Gastroesophageal sphincter (tissue), 4 donors: ENCODE measurements around the gene LY6G5C. TPM values are rescaled to one million over a fixed set of nuclear protein-coding genes. Genes with fewer than 3 reads are reported as not detected.

ENCODE experiments used
- ATAC-seq: fragments of 150-250 bp; one replicate; pipeline ENCODE4 v1.9.1; 2016; ENCODE audit warnings: mild to moderate bottlenecking, moderate library complexity
- H3K27ac ChIP-seq, 4 donors: fragments of 200-600 bp; sonication (generic) in 3 of 4; 1 replicate in 3 of 4; 2 replicates in 1 of 4; pipeline ENCODE4 v1.5.1; 2016 to 2019
- H3K27me3 ChIP-seq: fragments of 200-600 bp; sonication (generic); one replicate; pipeline ENCODE4 v1.5.1; 2019
- H3K36me3 ChIP-seq, 2 donors: fragments of 200-600 bp; sonication (generic); one replicate each; pipeline ENCODE4 v1.5.1; 2019; ENCODE audit warnings: control low read depth in 1 of 2
- H3K4me1 ChIP-seq, 3 donors: fragments of 200-600 bp; sonication (generic); 1 replicate in 2 of 3; 2 replicates in 1 of 3; pipeline ENCODE4 v1.5.1; 2016 to 2019; ENCODE audit warnings: control low read depth in 2 of 3
- H3K4me3 ChIP-seq, 2 donors: fragments of 200-600 bp; sonication (generic); one replicate each; pipeline ENCODE4 v1.5.1; 2019; ENCODE audit warnings: mild to moderate bottlenecking in 1 of 2, moderate library complexity in 1 of 2
- H3K9me3 ChIP-seq, 3 donors: fragments of 200-600 bp; sonication (generic); one replicate each; pipeline ENCODE4 v1.5.1; 2017 to 2019; ENCODE audit warnings: control low read depth in 2 of 3
- CTCF ChIP-seq, 4 experiments: fragments of 200-600 bp in 2 of 4; fragments of 450-650 bp in 2 of 4; sonication (generic) in 1 of 4; IDR thresholded peaks; one replicate each; pipeline ENCODE4 v1.5.1; 2017 to 2019; ENCODE audit warnings: antibody characterized with exemption in 4 of 4, mild to moderate bottlenecking in 2 of 4, moderate library complexity in 2 of 4
- EP300 ChIP-seq: sonication (generic); formaldehyde crosslinking; IDR thresholded peaks from one replicate; pipeline ENCODE4 v1.6.1; 2017; ENCODE audit warnings: antibody characterized with exemption, mild to moderate bottlenecking
- POLR2A ChIP-seq, 2 donors: fragments of 450-650 bp; IDR thresholded peaks; one replicate each; pipeline ENCODE4 v1.6.1; 2017; ENCODE audit warnings: antibody characterized with exemption in 2 of 2, mild to moderate bottlenecking in 2 of 2, moderate library complexity in 1 of 2
- POLR2AphosphoS5 ChIP-seq: sonication (generic); formaldehyde crosslinking; IDR thresholded peaks from one replicate; pipeline ENCODE4 v1.6.1; 2017; ENCODE audit warnings: antibody characterized with exemption
- WGBS, 2 donors: methylation state at CpG; one replicate each; pipeline ENCODE4 v1.1.5; 2018; ENCODE audit warnings: low coverage in 1 of 2; 5-methylcytosine and 5-hydroxymethylcytosine counted together
- total RNA-seq, 4 donors: library from RNA; depleted of rRNA; stranded (reverse); fragments of >200 nt; gene quantifications; one replicate each; pipeline ENCODE4 v1.1.0, GENCODE V29; 2016

LY6G5C gene
- total RNA-seq, 4 donors from 2014 or later: 0.94 to 1.9 TPM; not detected in 2

GRCh38 chr6:31708224-31708623 lies 27.4 kb upstream of the LY6G5C start:
- Histone ChIP-seq H3K4me3 (no peak overlapping the region), H3K4me1 (peaks cover 0 to 7% (median 4%) of the 10 kb centered on the region in 3 donors), H3K27ac (no peak overlapping the region), H3K9me3 (no peaks in the 10 kb centered on the region), H3K27me3 (peaks cover 8% of the 10 kb centered on the region), H3K36me3 (no peaks in the 10 kb centered on the region)
- no peak for ATAC-seq
- 83 to 96% methylated on average over 2 to 3 of the region's 3 CpGs for WGBS, 2 donors
- TF ChIP-seq POLR2A (IDR thresholded peaks at IDR 0.05) (no peak), EP300 (no peak), POLR2AphosphoS5 (no peak), CTCF (IDR thresholded peaks at IDR 0.05) (no peak)

GRCh38 chr6:31707701-31708100 lies 26.8 kb upstream of the LY6G5C start:
- ATAC-seq: no peak
- TF ChIP-seq CTCF (IDR thresholded peaks at IDR 0.05) (no peak), POLR2AphosphoS5 (no peak), EP300 (no peak), POLR2A (IDR thresholded peaks at IDR 0.05) (no peak)
- 100% methylated on average over 1 to 2 of the region's 10 CpGs for WGBS, 2 donors

GRCh38 chr6:31706599-31706998 lies 25.7 kb upstream of the LY6G5C start, which contains the start of gene LY6G6F:
Gene LY6G6F (plus strand): TSS chr6:31706866. CDS start chr6:31706907, 41 bp downstream.
- Histone ChIP-seq H3K4me1 (peaks cover 4 to 16% (median 9%) of the 10 kb centered on the region in 3 donors), H3K36me3 (no peaks in the 10 kb centered on the region), H3K4me3 (no peak within 1 kb of the TSS), H3K27ac (no peak within 1 kb of the TSS), H3K27me3 (peaks cover 8% of the 10 kb centered on the region), H3K9me3 (no peaks in the 10 kb centered on the region)
- TF ChIP-seq POLR2A (IDR thresholded peaks at IDR 0.05) (no peak), EP300 (no peak), CTCF (IDR thresholded peaks at IDR 0.05) (no peak), POLR2AphosphoS5 (no peak)
- ATAC-seq: no peak
- 60 to 80% methylated on average over 1 to 3 of the region's 3 CpGs for WGBS, 2 donors

More at GRCh38 chr6:31707701-31708100, 26.8 kb upstream of the LY6G5C start:
- Histone ChIP-seq H3K27me3 (peaks cover 8% of the 10 kb centered on the region), H3K4me3 (no peak overlapping the region), H3K36me3 (no peaks in the 10 kb centered on the region), H3K27ac (no peak overlapping the region), H3K9me3 (no peaks in the 10 kb centered on the region), H3K4me1 (peaks cover 0 to 7% (median 4%) of the 10 kb centered on the region in 3 donors)

GRCh38 chr6:31705931-31706330 lies 25.1 kb upstream of the LY6G5C start:
- H3K4me3 ChIP-seq: no peak overlapping the region
- 82 to 96% methylated on average over 3 to 5 of the region's 6 CpGs for WGBS, 2 donors
- H3K27ac ChIP-seq: no peak overlapping the region
- peaks cover 6 to 22% (median 16%) of the 10 kb centered on the region in 3 donors for H3K4me1 ChIP-seq
- peaks cover 8% of the 10 kb centered on the region for H3K27me3 ChIP-seq
- H3K9me3 ChIP-seq: no peaks in the 10 kb centered on the region
- H3K36me3 ChIP-seq: no peaks in the 10 kb centered on the region
- TF ChIP-seq POLR2A (IDR thresholded peaks at IDR 0.05) (no peak), EP300 (no peak), CTCF (IDR thresholded peaks at IDR 0.05) (no peak), POLR2AphosphoS5 (no peak)
- ATAC-seq: no peak
